ENCODE results near the gene PLEKHH2.
"Not testable (repeated sequence)": the region's sequence is repeated elsewhere in the genome, so short reads cannot be mapped to it uniquely, and the experiment has no call there.

PLEKHH2 gene

GRCh38 chr2:43642363-43642762 is 5.3 kb downstream of the PLEKHH2 start:
- DNase-seq: no peak

GRCh38 chr2:43643680-43644079 is 6.6 kb downstream of the PLEKHH2 start:
- no peak for DNase-seq

GRCh38 chr2:43648994-43649701 is 12.1 kb downstream of the PLEKHH2 start:
- DNase-seq: no peak

GRCh38 chr2:43653506-43653905 is 16.4 kb downstream of the PLEKHH2 start:
- no peak for DNase-seq

GRCh38 chr2:43657241-43657640 is 20.2 kb downstream of the PLEKHH2 start:
- DNase-seq: no peak

GRCh38 chr2:43675646-43676321 is 38.7 kb downstream of the PLEKHH2 start:
- DNase-seq: no peak

- peak; percentile 9 for DNase-seq
Measured at GRCh38 chr2:43676322-43677050, 39.4 kb downstream of the PLEKHH2 start, which contains the start of gene C1GALT1C1L. Gene C1GALT1C1L, minus strand, starts transcription at chr2:43676429. Its CDS starts 107 bp downstream, at chr2:43676322.

- not testable (repeated sequence) for DNase-seq
Measured at GRCh38 chr2:43677783-43678182, 40.7 kb downstream of the PLEKHH2 start.

- no peak for DNase-seq
Measured at GRCh38 chr2:43685357-43685756, 48.3 kb downstream of the PLEKHH2 start.

- no peak for DNase-seq
Measured at GRCh38 chr2:43689999-43690398, 52.9 kb downstream of the PLEKHH2 start.

- no peak for DNase-seq
Measured at GRCh38 chr2:43692428-43692994, 55.5 kb downstream of the PLEKHH2 start.

- not testable (repeated sequence) for DNase-seq
Measured at GRCh38 chr2:43698140-43698539, 61.1 kb downstream of the PLEKHH2 start.

GRCh38 chr2:43699761-43700160 is 62.7 kb downstream of the PLEKHH2 start:
- DNase-seq: no peak

GRCh38 chr2:43701111-43701510 is 64.1 kb downstream of the PLEKHH2 start:
- DNase-seq: no peak

GRCh38 chr2:43707255-43708015 is 70.4 kb downstream of the PLEKHH2 start:
- no peak for DNase-seq

- no peak for DNase-seq
Measured at GRCh38 chr2:43708178-43708577, 71.1 kb downstream of the PLEKHH2 start.

GRCh38 chr2:43708891-43709290 is 71.8 kb downstream of the PLEKHH2 start:
- no peak for DNase-seq

GRCh38 chr2:43710866-43711265 is 73.8 kb downstream of the PLEKHH2 start:
- no peak for DNase-seq

GRCh38 chr2:43714164-43714563 is 77.1 kb downstream of the PLEKHH2 start:
- DNase-seq: no peak

GRCh38 chr2:43715300-43716098 is 78.4 kb downstream of the PLEKHH2 start:
- DNase-seq: no peak

GRCh38 chr2:43717322-43717721 is 80.3 kb downstream of the PLEKHH2 start:
- no peak for DNase-seq

Data from activated CD4-positive, alpha-beta T cell treated with anti-CD3 and anti-CD28 coated beads, Interleukin-10, Interleukin-2, amounts not matched to agents 100 ng/mL and 50 ng/mL, durations not matched to agents 16 hours and 8 hours (primary cell).